ENCODE measurements around the gene MINDY1. TPM values are rescaled to one million over a fixed set of nuclear protein-coding genes. Genes with fewer than 3 reads are reported as not detected.

Gene MINDY1
- polyA plus RNA-seq, 3 donors = 11.5 to 25.0 (median 13.2) TPM

DNA sequence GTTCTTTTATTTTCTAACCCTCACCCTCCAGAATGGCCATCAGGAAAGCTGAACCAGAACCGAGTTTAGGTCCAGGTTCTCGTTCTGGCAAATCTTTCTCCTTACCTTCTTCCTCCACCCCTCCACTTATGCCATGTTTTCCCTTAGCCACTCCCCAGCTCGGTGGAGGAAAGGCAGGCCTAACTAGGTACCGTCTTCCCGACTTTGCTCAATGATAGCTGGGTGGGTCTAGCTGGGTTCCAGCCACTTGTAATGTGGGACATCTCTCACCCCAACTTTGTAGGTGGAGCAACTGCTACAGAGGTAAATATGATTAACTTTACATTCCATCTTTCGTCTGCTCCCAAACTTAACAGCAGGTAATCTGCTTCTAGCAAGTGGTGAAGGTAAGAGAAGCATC is 30.3 kb upstream of the MINDY1 start:
- H3K27ac Mint-ChIP-seq = no peak overlapping the region
- H3K4me1 Mint-ChIP-seq = peaks cover 7% of the 10 kb centered on the region
- Histone ChIP-seq H3K27ac (ENCODE audit: low read depth in 1 of 2, low read length in 2 of 2) (no peak overlapping the region), H3K4me3 (replicated peaks in 1 of 3; ENCODE audit: low read depth in 2 of 3, low read length in 3 of 3) (no peak overlapping the region), H3K27me3 (ENCODE audit: control insufficient read depth in 2 of 2, insufficient read depth in 2 of 2, low read length in 2 of 2) (no peaks in the 10 kb centered on the region), H3K79me2 (ENCODE audit: insufficient read depth, low read length) (no peaks in the 10 kb centered on the region), H2AFZ (ENCODE audit: insufficient read depth, low read depth, low read length, poor library complexity, severe bottlenecking) (no peak overlapping the region), H3K4me1 (ENCODE audit: control insufficient read depth in 1 of 2, insufficient read depth in 2 of 2, low read length in 2 of 2) (peaks cover 0 to 6% of the 10 kb centered on the region in 2 donors), H3K36me3 (replicated peaks in 1 of 2; ENCODE audit: control insufficient read depth in 1 of 2, insufficient read depth in 2 of 2, low read length in 2 of 2) (peaks cover 11 to 20% of the 10 kb centered on the region in 2 donors), H3K9ac (ENCODE audit: insufficient read depth, low read length, poor library complexity, severe bottlenecking) (no peak overlapping the region), H3K9me3 (replicated peaks in 1 of 2; ENCODE audit: control insufficient read depth in 1 of 2, insufficient read depth in 1 of 2, low read length in 2 of 2) (no peaks in the 10 kb centered on the region), H4K20me1 (ENCODE audit: insufficient read depth, low read length) (no peaks in the 10 kb centered on the region), H3K4me2 (replicated peaks; ENCODE audit: extremely low read depth, low read length, poor library complexity, severe bottlenecking) (no peak overlapping the region)
- DNase-seq = no peak
- H3K4me3 Mint-ChIP-seq = no peak overlapping the region
- TF ChIP-seq, protein P1, sequence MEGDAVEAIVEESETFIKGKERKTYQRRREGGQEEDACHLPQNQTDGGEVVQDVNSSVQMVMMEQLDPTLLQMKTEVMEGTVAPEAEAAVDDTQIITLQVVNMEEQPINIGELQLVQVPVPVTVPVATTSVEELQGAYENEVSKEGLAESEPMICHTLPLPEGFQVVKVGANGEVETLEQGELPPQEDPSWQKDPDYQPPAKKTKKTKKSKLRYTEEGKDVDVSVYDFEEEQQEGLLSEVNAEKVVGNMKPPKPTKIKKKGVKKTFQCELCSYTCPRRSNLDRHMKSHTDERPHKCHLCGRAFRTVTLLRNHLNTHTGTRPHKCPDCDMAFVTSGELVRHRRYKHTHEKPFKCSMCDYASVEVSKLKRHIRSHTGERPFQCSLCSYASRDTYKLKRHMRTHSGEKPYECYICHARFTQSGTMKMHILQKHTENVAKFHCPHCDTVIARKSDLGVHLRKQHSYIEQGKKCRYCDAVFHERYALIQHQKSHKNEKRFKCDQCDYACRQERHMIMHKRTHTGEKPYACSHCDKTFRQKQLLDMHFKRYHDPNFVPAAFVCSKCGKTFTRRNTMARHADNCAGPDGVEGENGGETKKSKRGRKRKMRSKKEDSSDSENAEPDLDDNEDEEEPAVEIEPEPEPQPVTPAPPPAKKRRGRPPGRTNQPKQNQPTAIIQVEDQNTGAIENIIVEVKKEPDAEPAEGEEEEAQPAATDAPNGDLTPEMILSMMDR (IDR thresholded peaks at IDR 0.05) = no peak
- H3K9me3 Mint-ChIP-seq = peaks cover 0 to 2% (median 0%) of the 10 kb centered on the region in 7 donors
- H3K36me3 Mint-ChIP-seq = peaks cover 26 to 28% of the 10 kb centered on the region in 2 donors
- peaks cover 0 to 4% (median 0%) of the 10 kb centered on the region in 3 donors for H3K27me3 Mint-ChIP-seq (ENCODE audit: low read depth in 3 of 3)
- 78% methylated on average over 2 of the region's 6 CpGs for WGBS (ENCODE audit: insufficient coverage)
- intact Hi-C loops (cut with micrococcal nuclease) = no loop called here

DNA sequence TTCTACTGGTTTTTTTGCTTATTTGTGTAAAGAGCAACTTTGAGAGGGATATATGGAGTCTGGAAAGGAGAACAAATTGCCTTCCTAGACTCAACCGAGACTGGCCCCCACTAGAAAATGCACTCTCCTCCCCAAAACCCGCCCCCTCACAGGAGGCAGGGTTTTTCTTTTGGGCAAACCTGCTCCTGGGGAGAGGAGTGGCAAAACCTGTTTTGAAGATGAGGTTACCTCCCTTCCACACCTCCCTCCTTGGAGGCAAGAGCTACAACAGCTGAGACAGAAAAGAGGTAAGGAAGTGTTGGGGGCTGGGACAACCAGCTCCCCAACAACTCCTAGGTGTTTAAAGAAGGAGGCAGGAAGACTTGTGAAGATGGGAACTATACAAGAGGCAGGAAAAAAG is 29.7 kb upstream of the MINDY1 start, which contains the start of gene BNIPL:
TSS of gene BNIPL (plus strand) at position 231 of the 400 bp plus-strand sequence. CDS start at position 371, 140 bp downstream.
- H3K9me3 ChIP-seq (replicated peaks in 1 of 2; ENCODE audit: control insufficient read depth in 1 of 2, insufficient read depth in 1 of 2, low read length in 2 of 2) = no peaks in the 10 kb centered on the region
- H3K36me3 Mint-ChIP-seq = peaks cover 30 to 31% of the 10 kb centered on the region in 2 donors
- H3K79me2 ChIP-seq (ENCODE audit: insufficient read depth, low read length) = no peaks in the 10 kb centered on the region
- no peak within 1 kb of the TSS for H3K9ac ChIP-seq (ENCODE audit: insufficient read depth, low read length, poor library complexity, severe bottlenecking)
- peaks cover 0 to 6% of the 10 kb centered on the region in 2 donors for H3K4me1 ChIP-seq (ENCODE audit: control insufficient read depth in 1 of 2, insufficient read depth in 2 of 2, low read length in 2 of 2)
- H3K9me3 Mint-ChIP-seq = peaks cover 0 to 2% (median 0%) of the 10 kb centered on the region in 7 donors
- WGBS (ENCODE audit: insufficient coverage) = no CpG with 5 or more reads among the region's 2 CpGs
- peaks cover 0 to 4% (median 0%) of the 10 kb centered on the region in 3 donors for H3K27me3 Mint-ChIP-seq (ENCODE audit: low read depth in 3 of 3)
- DNase-seq = no peak
- intact Hi-C loops (cut with micrococcal nuclease) = no loop called here
- peak within 1 kb of the TSS in 1 of 7 donors; percentile 1 for H3K27ac Mint-ChIP-seq
- no peaks in the 10 kb centered on the region for H3K27me3 ChIP-seq (ENCODE audit: control insufficient read depth in 2 of 2, insufficient read depth in 2 of 2, low read length in 2 of 2)
- no peak within 1 kb of the TSS for H3K4me3 Mint-ChIP-seq
- H3K4me1 Mint-ChIP-seq = peaks cover 7% of the 10 kb centered on the region
- no peak within 1 kb of the TSS for H2AFZ ChIP-seq (ENCODE audit: insufficient read depth, low read depth, low read length, poor library complexity, severe bottlenecking)
- no peaks in the 10 kb centered on the region for H4K20me1 ChIP-seq (ENCODE audit: insufficient read depth, low read length)
- H3K36me3 ChIP-seq (replicated peaks in 1 of 2; ENCODE audit: control insufficient read depth in 1 of 2, insufficient read depth in 2 of 2, low read length in 2 of 2) = peaks cover 16 to 26% of the 10 kb centered on the region in 2 donors
- H3K4me2 ChIP-seq (replicated peaks; ENCODE audit: extremely low read depth, low read length, poor library complexity, severe bottlenecking) = no peak within 1 kb of the TSS
- TF ChIP-seq, protein P1 (IDR thresholded peaks at IDR 0.05) = no peak
- H3K4me3 ChIP-seq (replicated peaks in 1 of 3; ENCODE audit: low read depth in 2 of 3, low read length in 3 of 3) = no peak within 1 kb of the TSS
- H3K27ac ChIP-seq (ENCODE audit: low read depth in 1 of 2, low read length in 2 of 2) = no peak within 1 kb of the TSS
